Esophagus mucosa (tissue), 1 donor: ENCODE data around the gene KPNB1. TPM values are rescaled to one million over a fixed set of nuclear protein-coding genes. Genes with fewer than 3 reads are reported as not detected.

Source experiments
- ATAC-seq: fragments of 200-7000 bp; cut with Tn5 transposase; one replicate; pipeline ENCODE4 v1.9.1; 2020
- total RNA-seq: library from RNA; stranded (reverse); gene quantifications from one replicate; pipeline ENCODE4 v1.2.4, GENCODE V29; 2023
- donor health status: DM: yes; HTN: yes; CAD: no.

KPNB1 gene
- total RNA-seq, 1 donor from 2014 or later: 232 TPM

DNA sequence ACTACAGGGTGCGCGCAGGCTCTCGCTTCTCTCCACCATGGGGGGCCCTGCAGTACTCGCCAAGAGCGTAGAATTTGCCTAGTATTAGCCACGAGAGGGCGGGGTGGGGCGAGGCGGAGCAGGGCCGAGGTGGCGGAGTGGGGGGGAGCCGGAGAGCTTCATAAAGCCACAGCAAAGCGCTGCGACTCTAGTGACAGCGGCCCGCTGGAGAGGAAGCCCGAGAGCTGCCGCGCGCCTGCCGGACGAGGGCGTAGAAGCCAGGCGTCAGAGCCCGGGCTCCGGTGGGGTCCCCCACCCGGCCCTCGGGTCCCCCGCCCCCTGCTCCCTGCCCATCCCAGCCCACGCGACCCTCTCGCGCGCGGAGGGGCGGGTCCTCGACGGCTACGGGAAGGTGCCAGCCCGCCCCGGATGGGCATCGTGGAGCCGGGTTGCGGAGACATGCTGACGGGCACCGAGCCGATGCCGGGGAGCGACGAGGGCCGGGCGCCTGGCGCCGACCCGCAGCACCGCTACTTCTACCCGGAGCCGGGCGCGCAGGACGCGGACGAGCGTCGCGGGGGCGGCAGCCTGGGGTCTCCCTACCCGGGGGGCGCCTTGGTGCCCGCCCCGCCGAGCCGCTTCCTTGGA, 83.4 kb downstream of the KPNB1 start, which contains the start of gene TBX21:
TSS of gene TBX21 (plus strand) at position 190 of the 627 bp plus-strand sequence. CDS start at position 409, 219 bp downstream.
- peak; percentile 77 for ATAC-seq

DNA sequence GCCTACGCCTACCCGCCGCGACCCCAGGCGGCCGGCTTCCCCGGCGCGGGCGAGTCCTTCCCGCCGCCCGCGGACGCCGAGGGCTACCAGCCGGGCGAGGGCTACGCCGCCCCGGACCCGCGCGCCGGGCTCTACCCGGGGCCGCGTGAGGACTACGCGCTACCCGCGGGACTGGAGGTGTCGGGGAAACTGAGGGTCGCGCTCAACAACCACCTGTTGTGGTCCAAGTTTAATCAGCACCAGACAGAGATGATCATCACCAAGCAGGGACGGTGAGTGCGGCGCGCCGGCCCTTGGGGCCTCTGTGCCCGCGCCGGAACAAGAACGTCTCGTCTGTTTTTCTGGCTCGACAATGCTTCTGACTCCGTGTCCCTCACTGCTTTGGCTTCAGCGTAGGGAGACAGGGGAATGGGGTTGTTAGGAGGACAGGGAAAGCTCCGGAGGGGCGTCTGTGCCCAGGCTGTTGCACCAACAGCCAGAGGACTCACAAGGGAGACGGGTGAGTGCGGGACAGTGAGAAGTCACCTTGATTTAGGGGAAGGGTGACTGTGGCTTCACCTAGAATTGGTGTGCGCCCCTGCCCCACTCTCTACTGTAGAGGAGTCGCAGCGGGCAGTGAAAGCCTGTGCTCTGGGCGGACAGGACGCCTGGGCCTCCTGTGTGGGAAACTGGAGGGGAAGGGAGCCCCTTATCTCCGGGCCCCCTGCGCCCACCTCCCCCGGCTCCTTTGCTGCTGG, 84.1 kb downstream of the KPNB1 start:
- ATAC-seq: peak; percentile 13

DNA sequence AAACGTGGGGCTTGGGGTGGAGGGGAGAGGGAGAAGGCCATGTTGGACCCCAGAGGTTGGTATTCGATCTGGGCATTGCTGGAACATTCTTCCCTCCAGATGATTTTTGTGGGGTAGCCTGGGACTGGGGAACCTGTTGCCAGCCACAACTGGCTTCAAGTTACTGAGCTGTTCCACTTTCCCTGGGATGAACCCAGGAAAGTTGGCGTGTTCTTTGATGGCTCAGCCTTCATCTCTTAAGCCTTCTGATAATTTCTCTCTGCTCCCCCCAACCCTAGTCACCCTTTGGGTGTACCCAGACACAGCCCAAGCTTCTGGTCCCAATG, 85.4 kb downstream of the KPNB1 start:
- no peak for ATAC-seq

Other genes starting within 250 kb of the KPNB1 start
- 181 TPM for gene NPEPPS, start 118.8 kb upstream of the KPNB1 start, total RNA-seq
- 3.1 TPM for gene TBKBP1, start 44.2 kb downstream of the KPNB1 start, total RNA-seq
- gene TBX21, start 83.3 kb downstream of the KPNB1 start, total RNA-seq: not detected
- gene OSBPL7, start 171.9 kb downstream of the KPNB1 start, total RNA-seq: 1.8 TPM
- gene MRPL10, start 181.6 kb downstream of the KPNB1 start, total RNA-seq: 26.7 TPM
- 0.28 TPM for gene LRRC46, start 181.8 kb downstream of the KPNB1 start, total RNA-seq
- gene SCRN2, start 191.4 kb downstream of the KPNB1 start, total RNA-seq: 21.2 TPM
- gene SP6, start 201.2 kb downstream of the KPNB1 start, total RNA-seq: 5.9 TPM
- 12.7 TPM for gene SP2, start 246.3 kb downstream of the KPNB1 start, total RNA-seq